Neural progenitor cell (in vitro differentiated cells): ENCODE data around the gene CARMIL1. TPM values are rescaled to one million over a fixed set of nuclear protein-coding genes. Genes with fewer than 3 reads are reported as not detected.

Source experiments
- DNase-seq: peaks from one replicate; pipeline ENCODE4 v3.0.0-alpha.2; 2016; ENCODE audit warnings: low spot score
- H2AFZ ChIP-seq: fragments of 200-600 bp; sonication (generic); replicated peaks from 2 replicates; pipeline ENCODE4 v1.6.1; 2016; ENCODE audit warnings: antibody characterized with exemption
- H3F3A ChIP-seq: fragments of 200-600 bp; sonication (generic); 2 replicates; pipeline ENCODE4 v1.6.1; 2016; ENCODE audit warnings: antibody characterized with exemption, low read depth
- H3K27ac ChIP-seq: fragments of 200-600 bp; sonication (generic); 2 replicates; pipeline ENCODE4 v1.5.1; 2016; ENCODE audit warnings: mild to moderate bottlenecking
- H3K27me3 ChIP-seq: fragments of 200-600 bp; sonication (generic); 2 replicates; pipeline ENCODE4 v1.6.1; 2016; ENCODE audit warnings: mild to moderate bottlenecking, moderate library complexity
- H3K36me3 ChIP-seq: fragments of 200-600 bp; sonication (generic); 2 replicates; pipeline ENCODE4 v1.5.1; 2016
- H3K4me1 ChIP-seq: fragments of 200-600 bp; sonication (generic); 2 replicates; pipeline ENCODE4 v1.6.1; 2016; ENCODE audit warnings: mixed run types
- H3K4me2 ChIP-seq: fragments of 200-600 bp; sonication (generic); 2 replicates; pipeline ENCODE4 v1.6.1; 2016
- H3K4me3 ChIP-seq: fragments of 200-600 bp; sonication (generic); 2 replicates; pipeline ENCODE4 v1.5.1; 2016
- H3K79me2 ChIP-seq: fragments of 200-600 bp; sonication (generic); 2 replicates; pipeline ENCODE4 v1.6.1; 2016; ENCODE audit warnings: low read depth
- H3K9ac ChIP-seq: fragments of 200-600 bp; sonication (generic); 2 replicates; pipeline ENCODE4 v1.6.1; 2016
- H3K9me3 ChIP-seq: fragments of 200-600 bp; sonication (generic); 2 replicates; pipeline ENCODE4 v1.5.1; 2016; ENCODE audit warnings: low read depth
- H4K20me1 ChIP-seq: fragments of 200-600 bp; sonication (generic); 2 replicates; pipeline ENCODE4 v1.6.1; 2016; ENCODE audit warnings: low read depth
- H3K27ac Mint-ChIP-seq: 3 replicates; pipeline ENCODE4 v1.8.0; 2021; ENCODE audit warnings: mixed read lengths
- H3K27me3 Mint-ChIP-seq: 2 replicates; pipeline ENCODE4 v1.8.0; 2022; ENCODE audit warnings: low read depth, mild to moderate bottlenecking, inconsistent platforms, moderate library complexity, mixed read lengths; ENCODE audit not compliant: insufficient read depth
- H3K36me3 Mint-ChIP-seq: 3 replicates; pipeline ENCODE4 v1.8.0; 2021; ENCODE audit warnings: mixed read lengths
- H3K4me1 Mint-ChIP-seq: 3 replicates; pipeline ENCODE4 v1.8.0; 2021; ENCODE audit warnings: mixed read lengths
- H3K4me3 Mint-ChIP-seq: 3 replicates; pipeline ENCODE4 v1.8.0; 2021; ENCODE audit warnings: mild to moderate bottlenecking, moderate library complexity, mixed read lengths
- H3K9me3 Mint-ChIP-seq: 3 replicates; pipeline ENCODE4 v1.8.0; 2020; ENCODE audit warnings: mixed read lengths
- EZH2 ChIP-seq: fragments of 200-600 bp; sonication (generic); IDR thresholded peaks from 2 replicates; pipeline ENCODE4 v1.6.1; 2017; ENCODE audit warnings: antibody characterized with exemption, mild to moderate bottlenecking, moderate library complexity
- EZH2phosphoT487 ChIP-seq: fragments of 200-600 bp; sonication (generic); IDR thresholded peaks from 2 replicates; pipeline ENCODE4 v1.6.1; 2017; ENCODE audit warnings: antibody characterized with exemption
- total RNA-seq: library from RNA; depleted of rRNA; stranded (reverse); fragments of >200 nt; gene quantifications from 2 replicates; pipeline ENCODE4 v1.2.3, GENCODE V29; 2015; ENCODE audit warnings: low replicate concordance
- TF ChIP-seq, protein P1 (sequence below): fragments of 200-600 bp; sonication (generic); IDR thresholded peaks from 2 replicates; pipeline ENCODE4 v1.5.1; 2017; ENCODE audit warnings: antibody characterized with exemption, mild to moderate bottlenecking

CARMIL1 gene
- total RNA-seq, 1 donor from 2014 or later = 13.3 TPM

DNA sequence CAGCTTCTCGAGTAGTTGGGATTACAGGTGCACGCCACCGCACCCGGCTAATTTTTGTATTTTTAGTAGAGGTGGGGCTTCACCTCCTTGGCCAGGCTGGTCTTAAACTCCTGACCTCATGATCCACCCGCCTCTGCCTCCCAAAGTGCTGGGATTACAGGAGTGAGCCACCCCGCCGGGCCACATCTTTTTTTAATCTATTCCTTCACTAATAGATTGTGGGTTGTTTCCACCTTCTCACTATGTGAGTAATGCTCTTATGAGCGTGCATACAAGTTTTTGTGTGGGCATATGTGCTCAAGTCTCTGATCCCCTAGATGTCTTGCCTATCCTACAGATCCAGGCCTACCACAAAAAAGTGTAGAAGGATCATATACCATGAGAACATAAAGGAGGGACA, 30.7 kb downstream of the CARMIL1 start:
- Mint-ChIP-seq H3K9me3 (peaks cover 2% of the 10 kb centered on the region), H3K27ac (no peak overlapping the region)
- peaks cover 13% of the 10 kb centered on the region for H3K79me2 ChIP-seq

GRCh38 chr6:25311331-25311840, 32.2 kb downstream of the CARMIL1 start:
- Mint-ChIP-seq H3K27ac (no peak overlapping the region), H3K36me3 (no peaks in the 10 kb centered on the region), H3K27me3 (no peaks in the 10 kb centered on the region), H3K4me3 (no peak overlapping the region), H3K4me1 (peaks cover 41% of the 10 kb centered on the region), H3K9me3 (no peaks in the 10 kb centered on the region)
- Histone ChIP-seq H3K27ac (no peak overlapping the region), H3K4me3 (no peak overlapping the region), H3K9ac (no peak overlapping the region), H3K36me3 (no peaks in the 10 kb centered on the region), H2AFZ (no peak overlapping the region), H3K27me3 (no peaks in the 10 kb centered on the region), H3K4me2 (peak overlapping the region; percentile 25), H4K20me1 (peaks cover 16% of the 10 kb centered on the region), H3K9me3 (no peaks in the 10 kb centered on the region), H3K79me2 (peaks cover 9% of the 10 kb centered on the region), H3F3A (peaks cover 39% of the 10 kb centered on the region), H3K4me1 (peaks cover 46% of the 10 kb centered on the region)
- no peak for TF ChIP-seq EZH2phosphoT487
- no peak for TF ChIP-seq EZH2
- TF ChIP-seq, protein P1, sequence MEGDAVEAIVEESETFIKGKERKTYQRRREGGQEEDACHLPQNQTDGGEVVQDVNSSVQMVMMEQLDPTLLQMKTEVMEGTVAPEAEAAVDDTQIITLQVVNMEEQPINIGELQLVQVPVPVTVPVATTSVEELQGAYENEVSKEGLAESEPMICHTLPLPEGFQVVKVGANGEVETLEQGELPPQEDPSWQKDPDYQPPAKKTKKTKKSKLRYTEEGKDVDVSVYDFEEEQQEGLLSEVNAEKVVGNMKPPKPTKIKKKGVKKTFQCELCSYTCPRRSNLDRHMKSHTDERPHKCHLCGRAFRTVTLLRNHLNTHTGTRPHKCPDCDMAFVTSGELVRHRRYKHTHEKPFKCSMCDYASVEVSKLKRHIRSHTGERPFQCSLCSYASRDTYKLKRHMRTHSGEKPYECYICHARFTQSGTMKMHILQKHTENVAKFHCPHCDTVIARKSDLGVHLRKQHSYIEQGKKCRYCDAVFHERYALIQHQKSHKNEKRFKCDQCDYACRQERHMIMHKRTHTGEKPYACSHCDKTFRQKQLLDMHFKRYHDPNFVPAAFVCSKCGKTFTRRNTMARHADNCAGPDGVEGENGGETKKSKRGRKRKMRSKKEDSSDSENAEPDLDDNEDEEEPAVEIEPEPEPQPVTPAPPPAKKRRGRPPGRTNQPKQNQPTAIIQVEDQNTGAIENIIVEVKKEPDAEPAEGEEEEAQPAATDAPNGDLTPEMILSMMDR = no peak
- DNase-seq = peak; percentile 15

More for the DNA sequence above, 30.7 kb downstream of the CARMIL1 start:
- no peak overlapping the region for H3K27ac ChIP-seq
- Mint-ChIP-seq H3K36me3 (no peaks in the 10 kb centered on the region), H3K27me3 (no peaks in the 10 kb centered on the region), H3K4me3 (no peak overlapping the region), H3K4me1 (peaks cover 27% of the 10 kb centered on the region)
- peaks cover 24% of the 10 kb centered on the region for H3F3A ChIP-seq
- H2AFZ ChIP-seq = no peak overlapping the region
- H4K20me1 ChIP-seq = peaks cover 5% of the 10 kb centered on the region
- H3K27me3 ChIP-seq = no peaks in the 10 kb centered on the region
- no peak overlapping the region for H3K9ac ChIP-seq
- H3K4me1 ChIP-seq = peaks cover 31% of the 10 kb centered on the region
- H3K36me3 ChIP-seq = no peaks in the 10 kb centered on the region
- H3K4me3 ChIP-seq = no peak overlapping the region
- DNase-seq = no peak
- no peaks in the 10 kb centered on the region for H3K9me3 ChIP-seq
- no peak for TF ChIP-seq EZH2
- TF ChIP-seq EZH2phosphoT487 = no peak
- TF ChIP-seq, protein P1 = no peak
- H3K4me2 ChIP-seq = no peak overlapping the region

GRCh38 chr6:25312034-25312620, 33.0 kb downstream of the CARMIL1 start:
- Mint-ChIP-seq H3K27ac (no peak overlapping the region), H3K36me3 (no peaks in the 10 kb centered on the region), H3K9me3 (no peaks in the 10 kb centered on the region), H3K4me3 (no peak overlapping the region), H3K27me3 (no peaks in the 10 kb centered on the region), H3K4me1 (peaks cover 43% of the 10 kb centered on the region)
- H3K27ac ChIP-seq = peak overlapping the region; percentile 4
- H3K4me1 ChIP-seq = peaks cover 53% of the 10 kb centered on the region
- DNase-seq = no peak
- no peak overlapping the region for H2AFZ ChIP-seq
- peaks cover 5% of the 10 kb centered on the region for H3K79me2 ChIP-seq
- H3K4me2 ChIP-seq = peak overlapping the region; percentile 56
- peaks cover 22% of the 10 kb centered on the region for H4K20me1 ChIP-seq
- peaks cover 46% of the 10 kb centered on the region for H3F3A ChIP-seq
- no peak overlapping the region for H3K4me3 ChIP-seq
- H3K36me3 ChIP-seq = no peaks in the 10 kb centered on the region
- TF ChIP-seq EZH2phosphoT487 = no peak
- TF ChIP-seq, protein P1 = no peak
- TF ChIP-seq EZH2 = no peak
- no peak overlapping the region for H3K9ac ChIP-seq
- no peaks in the 10 kb centered on the region for H3K27me3 ChIP-seq
- no peaks in the 10 kb centered on the region for H3K9me3 ChIP-seq
